Middle frontal gyrus (tissue), 1 donor: ENCODE measurements around the gene ZMIZ1.

Experiments used
- DNase-seq: peaks from one replicate; pipeline ENCODE4 v3.0.0-alpha.2; 2015; ENCODE audit warnings: low spot score; ENCODE audit errors: extremely low spot score

ZMIZ1 gene

GRCh38 chr10:79149662-79150443, 81.1 kb downstream of the ZMIZ1 start:
- DNase-seq: no peak

DNA sequence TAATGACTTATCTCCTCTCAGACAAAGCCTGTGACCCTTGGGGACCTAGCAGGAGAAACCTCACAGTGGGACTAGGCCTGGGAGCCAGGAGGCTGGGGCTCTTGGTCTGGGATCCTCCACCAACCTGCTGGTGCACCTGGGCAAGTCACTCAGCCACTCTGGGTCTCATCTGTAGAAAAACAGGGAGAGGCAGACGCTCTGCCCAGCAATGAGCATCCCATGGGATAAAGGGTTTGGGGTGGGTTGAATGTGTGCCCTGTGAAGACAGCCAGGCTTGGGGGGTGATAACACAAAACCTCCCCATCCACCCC, 81.6 kb downstream of the ZMIZ1 start:
- DNase-seq: no peak

GRCh38 chr10:79152423-79152817, 83.7 kb downstream of the ZMIZ1 start:
- no peak for DNase-seq

DNA sequence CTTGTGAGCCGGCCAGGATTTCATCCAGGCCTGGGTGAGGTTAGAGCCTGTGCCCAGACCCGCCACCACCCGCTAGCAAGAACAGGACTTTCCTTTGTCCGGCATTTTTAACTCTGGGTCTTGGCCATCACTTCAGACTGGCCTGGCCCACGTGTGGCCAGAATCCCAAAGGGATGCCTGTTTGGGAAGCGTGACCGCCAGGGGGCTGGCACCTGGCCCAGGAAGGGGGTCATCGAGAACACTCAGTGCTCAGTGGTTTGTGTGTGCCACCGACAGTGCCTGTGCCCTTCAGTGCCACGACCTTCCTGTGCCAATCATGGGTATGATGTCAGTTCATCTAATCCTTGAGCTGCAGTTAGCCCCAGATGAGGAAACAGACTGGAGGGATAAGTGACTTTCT, 85.0 kb downstream of the ZMIZ1 start:
- no peak for DNase-seq

DNA sequence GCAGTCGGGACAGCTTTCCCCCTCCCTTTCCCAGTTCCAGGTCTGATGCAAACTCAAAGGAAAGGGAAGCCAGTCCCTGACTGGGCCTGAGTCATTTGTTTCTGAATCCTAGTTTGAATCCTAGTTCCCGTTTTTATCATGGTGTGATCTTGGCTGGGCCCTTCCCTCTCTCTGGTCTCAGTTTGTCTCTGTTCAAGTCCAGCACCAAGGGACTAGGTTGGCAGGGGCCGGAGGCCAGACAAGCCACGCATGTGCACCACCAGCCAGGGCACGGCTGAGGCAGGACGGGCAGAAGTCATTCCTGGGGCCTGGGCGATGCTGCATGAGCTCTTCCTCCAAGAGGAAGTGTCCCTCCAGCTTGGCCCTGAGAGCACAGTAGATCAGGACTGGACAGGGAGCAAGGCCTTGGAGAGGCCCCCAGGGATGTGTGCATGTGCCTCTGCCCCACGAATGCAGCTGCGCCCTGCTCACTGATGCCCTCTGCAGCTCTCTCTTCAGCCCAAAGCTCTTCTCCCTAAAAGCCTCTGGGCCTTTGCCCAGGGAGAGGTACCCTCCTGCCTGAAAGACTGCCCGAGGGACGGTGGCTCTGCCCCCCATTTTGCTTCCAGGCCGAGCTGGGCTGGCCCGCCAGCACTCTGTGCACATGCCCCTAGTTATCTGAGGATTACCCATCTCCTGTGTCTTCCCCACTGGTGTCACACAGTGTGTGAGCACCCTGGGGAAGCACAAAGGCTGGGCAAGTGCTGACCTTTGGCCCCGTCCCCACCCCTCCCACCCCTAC, 86.7 kb downstream of the ZMIZ1 start:
- no peak for DNase-seq

GRCh38 chr10:79156334-79157274, 87.8 kb downstream of the ZMIZ1 start:
- no peak for DNase-seq

GRCh38 chr10:79158004-79158340, 89.2 kb downstream of the ZMIZ1 start:
- DNase-seq: no peak

GRCh38 chr10:79158402-79159097, 89.8 kb downstream of the ZMIZ1 start:
- no peak for DNase-seq

DNA sequence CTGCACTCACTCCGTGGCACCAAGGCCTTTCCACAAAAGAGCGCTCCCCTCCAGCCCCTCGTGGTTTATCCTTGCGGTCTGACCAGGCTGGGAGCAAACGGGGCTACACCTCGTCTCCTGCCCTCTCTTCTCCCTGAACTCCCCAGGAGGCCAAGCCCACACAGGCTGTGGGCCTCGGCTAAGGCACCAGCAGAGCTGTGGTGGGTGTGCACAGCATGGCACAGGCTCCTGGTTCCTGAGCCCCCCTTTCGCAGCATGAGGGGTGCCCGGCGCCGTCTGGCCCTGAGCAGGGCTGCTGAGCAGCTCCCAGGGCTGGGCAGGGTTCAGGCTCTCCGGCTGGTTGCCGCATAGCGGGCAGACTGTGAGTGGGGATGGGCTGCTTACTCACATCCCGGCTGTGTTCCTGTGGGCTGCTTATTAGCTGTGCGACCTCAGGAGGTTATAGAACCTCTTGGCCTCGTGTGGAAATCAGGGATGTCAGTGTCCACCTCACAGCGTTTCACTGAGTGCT, 90.4 kb downstream of the ZMIZ1 start:
- no peak for DNase-seq

DNA sequence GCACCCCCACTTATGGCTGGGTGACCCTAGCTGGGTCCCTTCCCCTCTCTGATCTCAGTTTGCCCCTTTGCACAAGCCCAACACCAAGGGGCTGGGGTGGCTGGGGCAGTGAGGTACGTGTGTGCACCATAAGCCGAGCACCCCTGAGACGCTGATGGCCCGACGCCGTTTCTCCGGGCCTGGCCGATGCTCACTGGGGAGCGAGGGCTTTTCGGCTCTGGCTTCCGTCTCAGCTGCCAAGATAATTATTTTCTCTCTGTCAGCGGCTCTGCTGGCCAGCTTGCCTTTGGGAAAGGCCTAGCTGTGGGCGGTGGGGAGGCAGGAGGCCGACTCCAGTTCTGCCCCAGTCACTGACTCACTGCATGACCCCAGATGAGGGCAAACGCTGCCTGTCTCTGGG, 91.0 kb downstream of the ZMIZ1 start:
- no peak for DNase-seq

DNA sequence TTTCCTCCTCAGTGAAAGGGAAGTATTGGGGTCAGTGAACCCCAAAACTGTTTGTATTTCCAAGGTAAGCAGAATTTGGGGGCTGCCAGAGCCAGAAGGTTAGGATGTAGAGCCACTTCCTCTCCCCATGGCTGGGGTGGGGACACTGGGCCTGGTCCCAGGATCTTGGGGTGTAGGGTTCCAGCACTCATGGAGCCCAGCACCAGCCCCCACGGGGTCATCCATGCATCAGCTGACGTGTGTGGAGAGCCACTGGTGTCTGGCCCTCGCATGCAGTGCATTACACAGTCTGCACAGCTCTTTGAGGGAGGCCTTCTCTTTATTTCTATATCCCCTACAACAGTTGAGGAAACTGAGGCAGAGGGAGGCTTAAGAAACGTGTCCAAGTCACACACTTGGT, 91.4 kb downstream of the ZMIZ1 start:
- DNase-seq: no peak

- DNase-seq: no peak
Observed at GRCh38 chr10:79161557-79161956, 92.8 kb downstream of the ZMIZ1 start.

- no peak for DNase-seq
Observed at GRCh38 chr10:79162022-79162421, 93.3 kb downstream of the ZMIZ1 start.

GRCh38 chr10:79162861-79163665, 94.3 kb downstream of the ZMIZ1 start:
- no peak for DNase-seq

GRCh38 chr10:79163666-79163975, 94.9 kb downstream of the ZMIZ1 start:
- DNase-seq: no peak

- no peak for DNase-seq
Observed at GRCh38 chr10:79164075-79164474, 95.3 kb downstream of the ZMIZ1 start.

DNA sequence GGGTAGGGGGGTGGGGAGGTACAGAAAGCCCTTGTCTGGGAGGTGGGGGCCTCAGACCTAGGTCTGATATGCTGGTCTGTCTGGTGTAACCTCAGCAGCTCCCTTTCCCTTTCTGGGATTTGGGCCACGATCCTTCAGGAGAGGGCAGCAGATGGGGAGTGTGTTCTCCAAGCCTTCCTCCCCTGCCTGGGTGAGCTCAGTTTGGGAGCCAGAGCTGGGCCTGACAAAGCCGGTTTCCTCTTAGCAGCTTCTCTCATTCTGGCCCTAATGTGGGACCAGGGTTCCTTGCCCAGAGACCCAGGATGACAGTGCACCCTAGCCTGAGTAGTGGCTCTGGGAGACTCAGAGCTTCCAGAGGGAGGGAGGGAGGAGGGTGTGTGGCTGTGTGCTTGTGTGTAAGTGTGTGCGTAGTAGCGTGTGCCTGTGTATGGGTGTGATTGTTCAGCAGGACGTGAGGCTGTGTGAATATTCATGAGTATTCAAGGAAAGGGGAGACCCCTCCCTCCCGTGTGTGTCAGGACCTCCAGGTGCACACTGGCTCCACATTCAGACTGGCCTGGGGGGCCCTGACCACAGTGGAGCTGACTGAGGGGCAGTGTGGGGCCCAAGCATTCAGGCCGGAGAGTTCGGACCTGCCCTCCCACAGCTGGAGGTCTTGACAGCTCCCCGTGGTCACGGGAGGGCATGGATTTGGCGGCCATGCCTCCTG, 96.5 kb downstream of the ZMIZ1 start:
- DNase-seq: no peak

GRCh38 chr10:79166312-79166721, 97.6 kb downstream of the ZMIZ1 start:
- no peak for DNase-seq

GRCh38 chr10:79166741-79167140, 98.0 kb downstream of the ZMIZ1 start:
- DNase-seq: no peak

- no peak for DNase-seq
Observed at GRCh38 chr10:79167537-79167936, 98.8 kb downstream of the ZMIZ1 start.
